ENCODE measurements around the gene SLCO2B1.

Gene SLCO2B1

GRCh38 chr11:75152090-75152489 lies 1.2 kb downstream of the SLCO2B1 start:
- no peak for TF ChIP-seq CTCF (conservative IDR thresholded peaks at IDR 0.05)
- H3K27ac ChIP-seq = no peak overlapping the region

- TF ChIP-seq CTCF (conservative IDR thresholded peaks at IDR 0.05) = no peak
- H3K27ac ChIP-seq = no peak overlapping the region
These were observed 1.9 kb downstream of the SLCO2B1 start for GRCh38 chr11:75152651-75153427.

DNA sequence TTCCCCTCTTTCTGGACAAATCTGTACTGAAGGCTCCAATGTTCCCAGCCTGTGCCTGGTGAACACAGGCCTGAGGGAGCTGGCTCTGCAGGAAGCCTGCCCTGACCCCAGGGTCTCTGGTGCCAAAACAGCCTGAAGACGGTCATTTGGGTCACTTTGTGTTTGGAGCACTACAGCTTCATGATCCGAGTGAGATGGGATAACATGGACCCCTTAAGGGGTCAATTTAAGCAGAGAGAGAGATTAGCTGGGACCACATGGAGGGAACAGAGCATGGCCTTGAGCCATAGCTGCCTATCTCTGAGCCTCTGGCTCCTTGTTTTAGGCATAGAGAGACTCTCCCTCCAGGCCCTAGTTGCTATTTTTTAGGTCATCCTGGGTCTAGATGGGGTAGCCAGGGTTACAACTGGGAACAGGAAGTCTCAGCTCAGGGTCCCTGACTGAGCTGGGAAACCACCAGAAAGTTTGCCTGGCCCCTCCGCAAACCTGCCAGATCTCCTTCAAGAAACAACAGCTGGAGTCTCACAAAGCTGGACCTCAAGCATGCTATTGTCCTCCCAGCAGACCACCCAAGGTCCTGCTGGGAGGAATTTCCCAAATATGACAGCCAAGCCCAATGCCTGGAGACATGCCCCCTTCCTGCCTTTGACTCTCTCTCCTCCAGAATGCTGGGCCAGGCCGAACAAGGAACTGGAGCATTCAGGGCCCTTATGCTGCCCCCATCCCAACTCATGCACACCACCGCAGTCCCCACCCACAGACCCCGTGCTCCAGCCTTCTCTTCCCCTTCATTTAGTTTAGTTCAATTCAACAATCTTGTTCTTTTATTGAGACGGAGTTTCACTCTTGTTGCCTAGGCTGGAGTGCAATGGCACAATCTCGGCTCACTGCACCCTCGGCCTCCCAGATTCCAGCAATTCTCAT lies 4.0 kb downstream of the SLCO2B1 start:
- no peak overlapping the region for H3K27ac ChIP-seq
- no peak for TF ChIP-seq CTCF (conservative IDR thresholded peaks at IDR 0.05)

- no peak overlapping the region for H3K27ac ChIP-seq
- no peak for TF ChIP-seq CTCF (conservative IDR thresholded peaks at IDR 0.05)
These were observed 4.9 kb downstream of the SLCO2B1 start for GRCh38 chr11:75155570-75156422.

- no peak for TF ChIP-seq CTCF (conservative IDR thresholded peaks at IDR 0.05)
- no peak overlapping the region for H3K27ac ChIP-seq
These were observed 7.3 kb downstream of the SLCO2B1 start for GRCh38 chr11:75158241-75158640.

- H3K27ac ChIP-seq = no peak overlapping the region
- TF ChIP-seq CTCF (conservative IDR thresholded peaks at IDR 0.05) = no peak; the same call in 1 of the 2 replicates
These were observed 7.8 kb downstream of the SLCO2B1 start for GRCh38 chr11:75158696-75159150.

Data from VCaP (cell line).